H1 (cell line): ENCODE results near the gene SESN2. TPM values are rescaled to one million over a fixed set of nuclear protein-coding genes. Genes with fewer than 3 reads are reported as not detected.
A peak's percentile ranks its signal among the peaks of the same experiment; 100 is the strongest.

Experiments
- CTCF ChIA-PET: fragments of 300-600 bp; sonication (Branson Sonifier 250); formaldehyde crosslinking; loops from one replicate; lab custom pipeline; 2021; ENCODE audit not compliant: partially characterized antibody; lab: Charles Lee
- POLR2A ChIA-PET: fragments of 300-600 bp; sonication (Branson Sonifier 250); formaldehyde crosslinking; loops from one replicate; lab custom pipeline; 2021; ENCODE audit warnings: inconsistent platforms; ENCODE audit not compliant: partially characterized antibody; lab: Charles Lee
- DNase-seq, 2 experiments: peaks; one replicate each; pipeline versions ENCODE4 v3.0.0 to v3.0.0-alpha.2; 2010 to 2022; ENCODE audit warnings: low spot score in 2 of 2, low read depth in 1 of 2, mixed read lengths in 1 of 2
- FAIRE-seq: peaks from 2 replicates; lab custom pipeline; 2011; peaks lifted over from hg19 to GRCh38; lab: Jason Lieb, UNC
- H2AFZ ChIP-seq: 2 replicates; pipeline ENCODE4 v1.8.1; 2012; ENCODE audit warnings: low read length, inconsistent platforms
- H2AK5ac ChIP-seq: 2 replicates; pipeline ENCODE4 v1.6.1; 2013; ENCODE audit warnings: low read depth, low read length
- H2BK120ac ChIP-seq: replicated peaks from 2 replicates; pipeline ENCODE3; 2013; ENCODE audit warnings: low read depth, low read length, inconsistent platforms
- H2BK12ac ChIP-seq: 2 replicates; pipeline ENCODE4 v1.6.1; 2013; ENCODE audit warnings: low read depth, low read length
- H2BK15ac ChIP-seq: 2 replicates; pipeline ENCODE4 v1.6.1; 2013; ENCODE audit warnings: low read length
- H2BK20ac ChIP-seq: 2 replicates; pipeline ENCODE4 v1.6.1; 2013; ENCODE audit warnings: low read length
- H2BK5ac ChIP-seq: 2 replicates; pipeline ENCODE4 v1.6.1; 2013; ENCODE audit warnings: low read depth, low read length
- H3K14ac ChIP-seq: 2 replicates; pipeline ENCODE4 v1.6.1; 2013; ENCODE audit warnings: inconsistent platforms; ENCODE audit not compliant: insufficient read length
- H3K18ac ChIP-seq: 2 replicates; pipeline ENCODE4 v1.6.1; 2013; ENCODE audit warnings: low read length; ENCODE audit errors: extremely low read depth
- H3K23ac ChIP-seq: 2 replicates; pipeline ENCODE4 v1.6.1; 2013; ENCODE audit warnings: inconsistent platforms; ENCODE audit not compliant: insufficient read length
- H3K23me2 ChIP-seq: 2 replicates; pipeline ENCODE4 v1.6.1; 2013; ENCODE audit warnings: low read depth, low read length
- H3K27ac ChIP-seq: 2 replicates; pipeline ENCODE4 v1.6.1; 2011; ENCODE audit warnings: low read depth, low read length, inconsistent platforms
- H3K27me3 ChIP-seq, 4 experiments: replicated peaks in 1 of 4; 1 replicate in 1 of 4; 2 replicates in 3 of 4; pipeline versions ENCODE4 v1.6.1 to v1.8.1; 2011 to 2013; ENCODE audit warnings: low read length in 3 of 4, mild to moderate bottlenecking in 3 of 4, inconsistent platforms in 2 of 4, mixed read lengths in 2 of 4, moderate library complexity in 1 of 4; ENCODE audit not compliant: control insufficient read depth in 3 of 4, insufficient read depth in 3 of 4; ENCODE audit errors: extremely low read depth in 1 of 4
- H3K36me3 ChIP-seq, 4 experiments: 2 replicates each; pipeline versions ENCODE4 v1.6.1 to v1.8.1; 2011 to 2013; ENCODE audit warnings: mild to moderate bottlenecking in 4 of 4, low read length in 3 of 4, moderate library complexity in 2 of 4, control low read depth in 1 of 4, inconsistent platforms in 1 of 4; ENCODE audit not compliant: insufficient read depth in 4 of 4, control insufficient read depth in 2 of 4
- H3K4ac ChIP-seq: replicated peaks from 2 replicates; pipeline ENCODE3; 2013; ENCODE audit warnings: low read length, low read depth, mixed read lengths, inconsistent platforms; ENCODE audit not compliant: insufficient read length
- H3K4me1 ChIP-seq, 4 experiments: replicated peaks in 1 of 4; 1 replicate in 1 of 4; 2 replicates in 3 of 4; pipeline versions ENCODE4 v1.6.1 to v1.8.1; 2011 to 2013; ENCODE audit warnings: low read length in 3 of 4, inconsistent platforms in 2 of 4, mixed read lengths in 1 of 4; ENCODE audit not compliant: insufficient read depth in 4 of 4, control insufficient read depth in 3 of 4
- H3K4me2 ChIP-seq, 2 experiments: 2 replicates each; pipeline versions ENCODE4 v1.6.1 to v1.8.1; 2011 to 2013; ENCODE audit warnings: low read depth in 2 of 2, low read length in 2 of 2, control low read depth in 1 of 2, inconsistent platforms in 1 of 2, mild to moderate bottlenecking in 1 of 2; ENCODE audit not compliant: insufficient read depth in 1 of 2
- H3K4me3 ChIP-seq, 4 experiments: fragments of 200-600, 300-600 bp in 1 of 4; sonication (generic), shearing (Covaris generic), sonication (Bioruptor Twin) in 1 of 4; 2 replicates each; pipeline versions ENCODE4 v1.5.1 to v1.8.1; 2011 to 2016; ENCODE audit warnings: low read length in 4 of 4, low read depth in 3 of 4, control low read depth in 2 of 4, inconsistent platforms in 2 of 4, mild to moderate bottlenecking in 2 of 4, mixed read lengths in 1 of 4, moderate library complexity in 1 of 4; ENCODE audit not compliant: insufficient read depth in 2 of 4; ENCODE audit errors: extremely low read depth in 1 of 4
- H3K56ac ChIP-seq: replicated peaks from 2 replicates; pipeline ENCODE3; 2013; ENCODE audit warnings: low read depth, mild to moderate bottlenecking, mixed read lengths, low read length, inconsistent platforms; ENCODE audit not compliant: insufficient read length
- H3K79me1 ChIP-seq: 2 replicates; pipeline ENCODE4 v1.6.1; 2013; ENCODE audit warnings: low read depth, low read length, control low read depth
- H3K79me2 ChIP-seq, 2 experiments: 2 replicates each; pipeline versions ENCODE4 v1.6.1 to v1.8.1; 2012 to 2013; ENCODE audit warnings: low read length in 2 of 2, mild to moderate bottlenecking in 2 of 2, inconsistent platforms in 1 of 2; ENCODE audit not compliant: insufficient read depth in 2 of 2, control insufficient read depth in 1 of 2
- H3K9ac ChIP-seq, 4 experiments: replicated peaks in 1 of 4; 1 replicate in 1 of 4; 2 replicates in 3 of 4; pipeline versions ENCODE4 v1.6.1 to v1.8.1; 2011 to 2013; ENCODE audit warnings: low read depth in 3 of 4, low read length in 3 of 4, control low read depth in 2 of 4, mild to moderate bottlenecking in 2 of 4, moderate library complexity in 2 of 4, inconsistent platforms in 1 of 4; ENCODE audit errors: extremely low read depth in 1 of 4
- H3K9me3 ChIP-seq, 2 experiments: 2 replicates each; pipeline versions ENCODE4 v1.6.1 to v1.8.1; 2012 to 2013; ENCODE audit warnings: mild to moderate bottlenecking in 2 of 2, moderate library complexity in 2 of 2, control low read depth in 1 of 2, inconsistent platforms in 1 of 2, low read depth in 1 of 2, low read length in 1 of 2, mixed read lengths in 1 of 2; ENCODE audit not compliant: insufficient read depth in 2 of 2
- H4K20me1 ChIP-seq, 2 experiments: replicated peaks in 1 of 2; 2 replicates each; pipeline versions ENCODE3 to v1.8.1; 2011 to 2013; ENCODE audit warnings: inconsistent platforms in 2 of 2, low read length in 2 of 2, mild to moderate bottlenecking in 1 of 2; ENCODE audit not compliant: insufficient read depth in 2 of 2, control insufficient read depth in 1 of 2
- H4K5ac ChIP-seq: 2 replicates; pipeline ENCODE4 v1.6.1; 2013; ENCODE audit warnings: low read length, low read depth, mixed read lengths, inconsistent platforms; ENCODE audit not compliant: insufficient read length
- H4K8ac ChIP-seq: 2 replicates; pipeline ENCODE4 v1.8.0; 2013; ENCODE audit warnings: mild to moderate bottlenecking, moderate library complexity, low read length, inconsistent platforms; ENCODE audit not compliant: insufficient read depth; ENCODE audit errors: extremely low read depth
- H4K91ac ChIP-seq: replicated peaks from 2 replicates; pipeline ENCODE3; 2013; ENCODE audit warnings: low read length, mixed read lengths, inconsistent platforms; ENCODE audit not compliant: insufficient read length
- KDM1A ChIP-seq: fragments of 200-600, 300-600 bp; sonication (generic); IDR thresholded peaks from 2 replicates; pipeline ENCODE4 v1.7.1; 2016; ENCODE audit warnings: mild to moderate bottlenecking, low read length, borderline replicate concordance
- MAFK ChIP-seq: IDR thresholded peaks from 2 replicates; pipeline ENCODE4 v1.6.1; 2012; ENCODE audit warnings: low read depth, mild to moderate bottlenecking, improper control_type of control experiment, low read length
- WGBS, 2 experiments: shearing (Covaris generic) in 1 of 2; methylation state at CpG; one replicate each; pipeline versions ENCODE4 v1.1.6 to v1.1.7; 2013 to 2015; ENCODE audit warnings: low lambda C conversion rate in 2 of 2, mixed read lengths in 2 of 2, inconsistent platforms in 1 of 2, low coverage in 1 of 2, missing lambda C conversion rate in 1 of 2; ENCODE audit not compliant: insufficient replicate concordance in 2 of 2, insufficient coverage in 1 of 2, insufficient read length in 1 of 2; ENCODE audit errors: extremely low coverage in 1 of 2, missing lambda C conversion rate in 1 of 2; 5-methylcytosine and 5-hydroxymethylcytosine counted together
- polyA plus RNA-seq, 7 experiments: library from polyadenylated mRNA; depleted of rRNA in 3 of 7; stranded (reverse) in 5 of 7; unstranded in 2 of 7; fragments of >200 nt in 5 of 7; fragments of 200-250 nt in 2 of 7; gene quantifications; 1 replicate in 5 of 7; 2 replicates in 1 of 7; 4 replicates in 1 of 7; pipeline versions ENCODE4 v1.2.1 to v1.2.3, GENCODE V29; 2011 to 2013; ENCODE audit warnings: missing spikeins in 2 of 7, mixed read lengths in 2 of 7
- total RNA-seq: library from RNA; stranded (reverse); fragmentation: NEBNext Ultra II Directional; extraction: Animal tissue kit (Norgen Biotek cat#: 25700); gene quantifications from 2 replicates; pipeline ENCODE4 v1.2.1, GENCODE V29; 2021

The SESN2 gene
- total and polyA plus RNA-seq, 2 of the 8 experiments (the other 6 are each of a cell fraction or from before 2014, with no cell fraction given) = 25.1 to 33.0 TPM

DNA sequence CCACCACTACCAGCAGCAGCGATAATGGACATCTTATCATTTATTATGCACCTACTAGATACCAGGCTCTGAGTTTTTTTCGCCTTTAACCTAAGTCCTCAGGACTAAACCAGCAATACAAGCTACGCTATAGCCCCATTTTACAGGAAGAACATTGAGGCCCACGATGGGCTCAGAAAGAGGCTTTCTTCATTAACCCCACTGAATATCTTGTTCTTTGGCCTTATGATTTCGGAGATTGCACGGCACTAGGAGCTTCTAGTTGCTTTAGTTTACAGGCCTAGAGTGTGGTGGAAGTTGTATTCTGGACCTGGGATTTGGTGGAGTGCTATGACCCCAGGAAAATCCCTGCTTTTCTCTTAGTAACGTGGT, 1.5 kb downstream of the SESN2 start:
- no peak overlapping the region for H3K27ac ChIP-seq
- CTCF ChIA-PET = interaction anchor here (1.1 to 6.7 kb wide), 3 partner anchors 11 to 107 kb away, joined by 4 to 61 read pairs (median 56); no protein-coding TSS in a partner anchor
- H2AFZ ChIP-seq = no peak overlapping the region
- H3K56ac ChIP-seq = no peak overlapping the region
- no peak overlapping the region for H4K91ac ChIP-seq
- POLR2A ChIA-PET = interaction anchor here (0.7 to 19.5 kb wide), 16 partner anchors 8 to 321 kb away, joined by 3 to 324 read pairs (median 8); partner anchors contain the start of genes ATP5IF1, DNAJC8, MED18 and RCC1
- peaks cover 9 to 23% (median 17%) of the 10 kb centered on the region in 4 experiments; a peak in 5 of 7 replicates for H3K4me1 ChIP-seq
- 0 out of 2 replicates have a peak overlapping the region, but pooled peaks have one; percentile 46 for H2BK15ac ChIP-seq
- H3K4ac ChIP-seq = no peak overlapping the region
- H3K4me2 ChIP-seq = peak overlapping the region; percentile 77 to 100
- H2BK5ac ChIP-seq = no peak overlapping the region
- DNase-seq (no peak), FAIRE-seq (no peak)
- peaks cover 13 to 23% of the 10 kb centered on the region in 2 experiments for H4K20me1 ChIP-seq
- H4K5ac ChIP-seq = no peak overlapping the region
- peak overlapping the region; percentile 73 to 97 (median 88) for H3K4me3 ChIP-seq
- H2BK20ac ChIP-seq = no peak overlapping the region
- H3K79me2 ChIP-seq = peaks cover 33 to 57% of the 10 kb centered on the region in 2 experiments
- H3K36me3 ChIP-seq = peaks cover 0 to 4% (median 0%) of the 10 kb centered on the region in 4 experiments; a peak in 2 of 8 replicates
- no peak overlapping the region; the same call in 1 of the 2 replicates for H3K18ac ChIP-seq
- no peak overlapping the region for H3K23ac ChIP-seq
- no peak overlapping the region for H2BK12ac ChIP-seq
- no peaks in the 10 kb centered on the region for H3K9me3 ChIP-seq
- TF ChIP-seq KDM1A (peak; percentile 86), MAFK (no peak)
- H4K8ac ChIP-seq = no peak overlapping the region
- peak overlapping the region in 1 of 4 experiments; percentile 74; a peak in 2 of 7 replicates for H3K9ac ChIP-seq
- no peaks in the 10 kb centered on the region for H3K27me3 ChIP-seq
- no peak overlapping the region for H3K14ac ChIP-seq
- H2BK120ac ChIP-seq = no peak overlapping the region
- H2AK5ac ChIP-seq = no peak overlapping the region
- peaks cover 21% of the 10 kb centered on the region for H3K79me1 ChIP-seq
- 46% methylated on average over 7 of the region's 7 CpGs; no CpG with 5 or more reads in 1 of the 2 experiments for WGBS, 2 experiments
- peaks cover 12% of the 10 kb centered on the region for H3K23me2 ChIP-seq
